ENCODE data around the gene SERPINA1. TPM values are rescaled to one million over a fixed set of nuclear protein-coding genes. Genes with fewer than 3 reads are reported as not detected.

Gene SERPINA1
- total and polyA plus RNA-seq, 2 donors (not counting 1 experiment from before 2014, with no cell fraction given): 0.39 TPM; not detected in 1

DNA sequence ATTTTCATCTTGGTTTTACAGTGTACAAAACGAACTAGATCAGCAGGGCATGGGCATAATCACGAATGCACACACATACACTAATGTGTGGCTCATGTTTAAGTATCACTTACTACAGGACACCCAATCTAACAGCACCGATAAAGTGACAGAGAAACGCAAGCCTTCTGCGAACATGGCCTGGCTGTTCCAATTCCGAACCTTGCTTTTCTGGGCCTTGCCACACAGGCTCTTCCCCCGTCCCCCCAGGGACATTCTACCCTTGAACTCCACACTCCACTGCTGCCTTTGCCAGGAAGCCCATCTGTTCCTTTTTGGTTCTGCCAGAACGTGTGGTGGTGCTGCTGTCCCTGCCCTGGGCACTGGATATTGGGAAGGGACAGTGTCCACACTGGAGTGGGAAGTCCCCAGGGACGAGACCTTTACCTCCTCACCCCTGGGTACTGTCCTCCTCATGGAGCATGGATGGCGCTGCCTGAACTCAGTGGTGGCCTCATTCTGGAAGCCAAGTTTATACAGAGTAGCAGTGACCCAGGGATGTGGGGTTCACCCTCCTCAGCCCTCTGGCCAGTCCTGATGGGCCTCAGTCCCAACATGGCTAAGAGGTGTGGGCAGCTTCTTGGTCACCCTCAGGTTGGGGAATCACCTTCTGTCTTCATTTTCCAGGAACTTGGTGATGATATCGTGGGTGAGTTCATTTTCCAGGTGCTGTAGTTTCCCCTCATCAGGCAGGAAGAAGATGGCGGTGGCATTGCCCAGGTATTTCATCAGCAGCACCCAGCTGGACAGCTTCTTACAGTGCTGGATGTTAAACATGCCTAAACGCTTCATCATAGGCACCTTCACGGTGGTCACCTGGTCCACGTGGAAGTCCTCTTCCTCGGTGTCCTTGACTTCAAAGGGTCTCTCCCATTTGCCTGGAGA, 7.9 kb downstream of the SERPINA1 start:
- H3K9me3 ChIP-seq (ENCODE audit: control insufficient read depth, insufficient read depth, low read depth, low read length): no peaks in the 10 kb centered on the region
- no peaks in the 10 kb centered on the region for H3K27me3 ChIP-seq (ENCODE audit: control insufficient read depth, insufficient read depth, low read length)
- H3K79me2 ChIP-seq (ENCODE audit: control insufficient read depth, insufficient read depth, low read length): no peaks in the 10 kb centered on the region
- no peak overlapping the region for H3K9ac ChIP-seq (ENCODE audit: insufficient read depth, low read length)
- no peaks in the 10 kb centered on the region for H3K36me3 ChIP-seq (ENCODE audit: control insufficient read depth, insufficient read depth, low read length)
- DNase-seq (ENCODE audit: low read depth in 2 of 2): no peak
- H2AFZ ChIP-seq (ENCODE audit: low read length): no peak overlapping the region
- H4K20me1 ChIP-seq (ENCODE audit: control insufficient read depth, extremely low read depth, insufficient read depth, low read length): no peaks in the 10 kb centered on the region
- no peak overlapping the region for H3K27ac ChIP-seq (ENCODE audit: insufficient read depth, low read length)
- TF ChIP-seq, protein P1, sequence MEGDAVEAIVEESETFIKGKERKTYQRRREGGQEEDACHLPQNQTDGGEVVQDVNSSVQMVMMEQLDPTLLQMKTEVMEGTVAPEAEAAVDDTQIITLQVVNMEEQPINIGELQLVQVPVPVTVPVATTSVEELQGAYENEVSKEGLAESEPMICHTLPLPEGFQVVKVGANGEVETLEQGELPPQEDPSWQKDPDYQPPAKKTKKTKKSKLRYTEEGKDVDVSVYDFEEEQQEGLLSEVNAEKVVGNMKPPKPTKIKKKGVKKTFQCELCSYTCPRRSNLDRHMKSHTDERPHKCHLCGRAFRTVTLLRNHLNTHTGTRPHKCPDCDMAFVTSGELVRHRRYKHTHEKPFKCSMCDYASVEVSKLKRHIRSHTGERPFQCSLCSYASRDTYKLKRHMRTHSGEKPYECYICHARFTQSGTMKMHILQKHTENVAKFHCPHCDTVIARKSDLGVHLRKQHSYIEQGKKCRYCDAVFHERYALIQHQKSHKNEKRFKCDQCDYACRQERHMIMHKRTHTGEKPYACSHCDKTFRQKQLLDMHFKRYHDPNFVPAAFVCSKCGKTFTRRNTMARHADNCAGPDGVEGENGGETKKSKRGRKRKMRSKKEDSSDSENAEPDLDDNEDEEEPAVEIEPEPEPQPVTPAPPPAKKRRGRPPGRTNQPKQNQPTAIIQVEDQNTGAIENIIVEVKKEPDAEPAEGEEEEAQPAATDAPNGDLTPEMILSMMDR (conservative IDR thresholded peaks at IDR 0.05 in 1 of 2, IDR thresholded peaks at IDR 0.05 in 1 of 2; ENCODE audit: low read depth in 1 of 2, low read length in 2 of 2): no peak
- no peak for TF ChIP-seq EZH2 (IDR thresholded peaks at IDR 0.05; ENCODE audit: low read length, missing control alignments)
- no peak overlapping the region for H3K4me3 ChIP-seq (replicated peaks in 1 of 4; ENCODE audit: control extremely low read depth in 1 of 4, insufficient read depth in 1 of 4, low read depth in 3 of 4, low read length in 4 of 4)
- H3K4me2 ChIP-seq (ENCODE audit: extremely low read depth, insufficient read depth, low read length): no peak overlapping the region
- H3K4me1 ChIP-seq (ENCODE audit: control insufficient read depth, extremely low read depth, insufficient read depth, low read length): no peaks in the 10 kb centered on the region

DNA sequence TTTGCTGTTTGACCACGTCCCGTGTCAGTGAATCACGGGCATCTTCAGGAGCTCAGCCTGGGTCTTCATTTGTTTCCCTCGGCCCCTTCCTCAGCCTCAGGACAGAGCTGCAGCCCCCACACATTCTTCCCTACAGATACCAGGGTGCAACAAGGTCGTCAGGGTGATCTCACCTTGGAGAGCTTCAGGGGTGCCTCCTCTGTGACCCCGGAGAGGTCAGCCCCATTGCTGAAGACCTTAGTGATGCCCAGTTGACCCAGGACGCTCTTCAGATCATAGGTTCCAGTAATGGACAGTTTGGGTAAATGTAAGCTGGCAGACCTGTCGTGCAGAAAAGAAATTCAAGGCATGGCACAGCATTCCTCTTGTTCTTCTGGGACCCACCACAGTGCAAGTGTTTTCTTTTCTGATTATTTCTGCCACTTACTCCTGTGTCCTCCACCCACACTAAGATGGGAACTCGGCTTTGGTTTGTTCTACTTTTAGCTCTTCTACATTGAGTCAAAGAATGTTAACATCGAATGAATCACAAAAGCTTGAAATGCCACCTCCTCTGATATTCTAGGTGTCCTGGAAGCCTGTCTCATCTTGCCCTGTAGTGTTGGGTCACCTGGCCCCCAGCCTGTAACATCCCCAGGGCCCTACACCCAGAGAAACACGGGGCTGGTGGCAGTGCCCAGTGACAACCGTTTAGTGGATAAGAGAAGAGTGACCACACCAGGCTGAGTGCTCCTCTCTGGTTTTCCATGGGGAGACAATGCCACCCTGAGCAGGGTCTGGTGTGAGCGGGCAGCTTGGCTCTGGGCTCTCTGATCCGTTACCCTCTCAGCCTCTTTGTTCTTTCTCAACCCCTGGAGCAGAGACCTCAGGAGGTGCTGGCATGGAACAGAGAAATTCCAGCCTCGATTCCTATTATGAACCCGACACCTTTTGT, 8.8 kb downstream of the SERPINA1 start:
- Histone ChIP-seq H3K9ac (ENCODE audit: insufficient read depth, low read length) (no peak overlapping the region), H3K4me2 (ENCODE audit: extremely low read depth, insufficient read depth, low read length) (no peak overlapping the region), H3K4me1 (ENCODE audit: control insufficient read depth, extremely low read depth, insufficient read depth, low read length) (no peaks in the 10 kb centered on the region), H3K4me3 (replicated peaks in 1 of 4; ENCODE audit: control extremely low read depth in 1 of 4, insufficient read depth in 1 of 4, low read depth in 3 of 4, low read length in 4 of 4) (no peak overlapping the region), H3K9me3 (ENCODE audit: control insufficient read depth, insufficient read depth, low read depth, low read length) (no peaks in the 10 kb centered on the region), H2AFZ (ENCODE audit: low read length) (no peak overlapping the region), H4K20me1 (ENCODE audit: control insufficient read depth, extremely low read depth, insufficient read depth, low read length) (no peaks in the 10 kb centered on the region), H3K27ac (ENCODE audit: insufficient read depth, low read length) (no peak overlapping the region), H3K36me3 (ENCODE audit: control insufficient read depth, insufficient read depth, low read length) (no peaks in the 10 kb centered on the region), H3K27me3 (ENCODE audit: control insufficient read depth, insufficient read depth, low read length) (no peaks in the 10 kb centered on the region), H3K79me2 (ENCODE audit: control insufficient read depth, insufficient read depth, low read length) (no peaks in the 10 kb centered on the region)
- TF ChIP-seq, protein P1 (conservative IDR thresholded peaks at IDR 0.05 in 1 of 2, IDR thresholded peaks at IDR 0.05 in 1 of 2; ENCODE audit: low read depth in 1 of 2, low read length in 2 of 2): no peak
- no peak for TF ChIP-seq EZH2 (IDR thresholded peaks at IDR 0.05; ENCODE audit: low read length, missing control alignments)
- DNase-seq (ENCODE audit: low read depth in 2 of 2): no peak
